Nephron (organoid): ENCODE data around the gene ATXN7L1.

Experiments used
- H3K27ac Mint-ChIP-seq, 3 experiments: 2 replicates each; pipeline ENCODE4 v1.8.0; 2020; ENCODE audit warnings: mixed read lengths in 3 of 3, mild to moderate bottlenecking in 2 of 3, moderate library complexity in 1 of 3
- H3K27me3 Mint-ChIP-seq: 2 replicates; pipeline ENCODE4 v1.8.0; 2021; ENCODE audit warnings: low read depth, mild to moderate bottlenecking, moderate library complexity, mixed read lengths
- H3K36me3 Mint-ChIP-seq: 2 replicates; pipeline ENCODE4 v1.8.0; 2020; ENCODE audit warnings: low read depth, mixed read lengths
- H3K4me1 Mint-ChIP-seq: 2 replicates; pipeline ENCODE4 v1.8.0; 2020; ENCODE audit warnings: mixed read lengths
- H3K4me3 Mint-ChIP-seq, 3 experiments: 2 replicates each; pipeline ENCODE4 v1.8.0; 2020; ENCODE audit warnings: mild to moderate bottlenecking in 3 of 3, mixed read lengths in 3 of 3, moderate library complexity in 2 of 3
- H3K9me3 Mint-ChIP-seq: 2 replicates; pipeline ENCODE4 v1.8.0; 2020; ENCODE audit warnings: mixed read lengths
- TF ChIP-seq, protein P1 (sequence below), 3 experiments: fragments of 200-600 bp; sonication (generic); IDR thresholded peaks; one replicate each; pipeline ENCODE4 v1.5.0; 2021; ENCODE audit warnings: antibody characterized with exemption in 3 of 3; ENCODE audit not compliant: unreplicated experiment in 3 of 3

The ATXN7L1 gene

GRCh38 chr7:105578496-105578895, 297.9 kb downstream of the ATXN7L1 start:
- no peak overlapping the region for H3K4me3 Mint-ChIP-seq
- TF ChIP-seq, protein P1, sequence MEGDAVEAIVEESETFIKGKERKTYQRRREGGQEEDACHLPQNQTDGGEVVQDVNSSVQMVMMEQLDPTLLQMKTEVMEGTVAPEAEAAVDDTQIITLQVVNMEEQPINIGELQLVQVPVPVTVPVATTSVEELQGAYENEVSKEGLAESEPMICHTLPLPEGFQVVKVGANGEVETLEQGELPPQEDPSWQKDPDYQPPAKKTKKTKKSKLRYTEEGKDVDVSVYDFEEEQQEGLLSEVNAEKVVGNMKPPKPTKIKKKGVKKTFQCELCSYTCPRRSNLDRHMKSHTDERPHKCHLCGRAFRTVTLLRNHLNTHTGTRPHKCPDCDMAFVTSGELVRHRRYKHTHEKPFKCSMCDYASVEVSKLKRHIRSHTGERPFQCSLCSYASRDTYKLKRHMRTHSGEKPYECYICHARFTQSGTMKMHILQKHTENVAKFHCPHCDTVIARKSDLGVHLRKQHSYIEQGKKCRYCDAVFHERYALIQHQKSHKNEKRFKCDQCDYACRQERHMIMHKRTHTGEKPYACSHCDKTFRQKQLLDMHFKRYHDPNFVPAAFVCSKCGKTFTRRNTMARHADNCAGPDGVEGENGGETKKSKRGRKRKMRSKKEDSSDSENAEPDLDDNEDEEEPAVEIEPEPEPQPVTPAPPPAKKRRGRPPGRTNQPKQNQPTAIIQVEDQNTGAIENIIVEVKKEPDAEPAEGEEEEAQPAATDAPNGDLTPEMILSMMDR (IDR thresholded peaks at IDR 0.05; ENCODE audit: unreplicated experiment in 3 of 3), result no peak
- H3K27me3 Mint-ChIP-seq, result no peaks in the 10 kb centered on the region
- H3K9me3 Mint-ChIP-seq, result peaks cover 8% of the 10 kb centered on the region
- peaks cover 9% of the 10 kb centered on the region for H3K36me3 Mint-ChIP-seq
- peaks cover 6% of the 10 kb centered on the region for H3K4me1 Mint-ChIP-seq
- no peak overlapping the region for H3K27ac Mint-ChIP-seq

DNA sequence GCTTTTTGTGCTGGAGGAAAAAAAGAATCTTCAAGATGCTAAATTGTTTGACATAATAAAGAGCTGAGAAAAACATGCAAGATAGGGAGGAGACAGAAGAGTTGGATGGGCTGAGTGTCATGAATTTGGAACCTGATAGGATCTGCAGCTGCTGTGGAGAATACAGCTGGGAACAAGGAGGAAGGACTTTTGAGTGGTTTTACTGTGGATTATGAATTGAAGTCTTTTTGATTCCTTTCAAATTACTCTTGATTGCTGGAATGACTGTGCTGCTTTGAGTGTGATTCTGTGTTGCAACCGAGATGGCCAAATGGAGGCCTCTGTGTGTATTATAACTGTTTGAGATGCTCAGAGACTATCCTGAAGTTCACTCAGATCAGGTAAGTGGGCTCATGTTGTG, 299.1 kb downstream of the ATXN7L1 start:
- H3K9me3 Mint-ChIP-seq, result peaks cover 2% of the 10 kb centered on the region
- H3K27ac Mint-ChIP-seq, result no peak overlapping the region
- H3K4me3 Mint-ChIP-seq, result no peak overlapping the region
- no peaks in the 10 kb centered on the region for H3K27me3 Mint-ChIP-seq
- peaks cover 6% of the 10 kb centered on the region for H3K4me1 Mint-ChIP-seq
- H3K36me3 Mint-ChIP-seq, result peaks cover 4% of the 10 kb centered on the region
- TF ChIP-seq, protein P1 (IDR thresholded peaks at IDR 0.05; ENCODE audit: unreplicated experiment in 3 of 3), result no peak

DNA sequence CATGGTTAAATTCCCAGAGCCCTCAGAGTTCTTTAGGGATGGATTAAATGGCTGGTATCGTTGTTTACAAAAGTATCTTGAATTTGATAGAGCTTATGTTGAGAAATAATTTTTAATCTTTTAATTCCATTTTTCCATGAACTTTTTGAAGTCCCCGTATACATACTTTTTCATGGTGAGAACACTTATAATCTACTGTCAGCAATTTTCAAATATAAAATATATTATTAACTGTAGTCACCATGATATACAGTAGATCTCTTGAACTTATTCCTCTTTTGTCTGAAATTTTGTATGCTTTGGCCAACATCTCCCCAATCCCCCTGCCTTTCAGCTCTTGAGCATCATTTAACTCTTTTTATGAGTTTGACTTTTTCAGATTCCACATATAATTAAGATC, 304.5 kb downstream of the ATXN7L1 start:
- H3K27ac Mint-ChIP-seq, result no peak overlapping the region
- H3K4me3 Mint-ChIP-seq, result no peak overlapping the region
- H3K4me1 Mint-ChIP-seq, result peaks cover under 1% of the 10 kb centered on the region
- TF ChIP-seq, protein P1 (IDR thresholded peaks at IDR 0.05; ENCODE audit: unreplicated experiment in 3 of 3), result no peak
- peaks cover 25% of the 10 kb centered on the region for H3K36me3 Mint-ChIP-seq
- no peaks in the 10 kb centered on the region for H3K27me3 Mint-ChIP-seq
- H3K9me3 Mint-ChIP-seq, result peaks cover 2% of the 10 kb centered on the region

GRCh38 chr7:105567821-105568220, 308.6 kb downstream of the ATXN7L1 start:
- TF ChIP-seq, protein P1 (IDR thresholded peaks at IDR 0.05; ENCODE audit: unreplicated experiment in 3 of 3), result no peak
- no peaks in the 10 kb centered on the region for H3K27me3 Mint-ChIP-seq
- no peak overlapping the region for H3K4me3 Mint-ChIP-seq
- no peak overlapping the region for H3K27ac Mint-ChIP-seq
- no peaks in the 10 kb centered on the region for H3K9me3 Mint-ChIP-seq
- H3K4me1 Mint-ChIP-seq, result no peaks in the 10 kb centered on the region
- H3K36me3 Mint-ChIP-seq, result peaks cover 43% of the 10 kb centered on the region

DNA sequence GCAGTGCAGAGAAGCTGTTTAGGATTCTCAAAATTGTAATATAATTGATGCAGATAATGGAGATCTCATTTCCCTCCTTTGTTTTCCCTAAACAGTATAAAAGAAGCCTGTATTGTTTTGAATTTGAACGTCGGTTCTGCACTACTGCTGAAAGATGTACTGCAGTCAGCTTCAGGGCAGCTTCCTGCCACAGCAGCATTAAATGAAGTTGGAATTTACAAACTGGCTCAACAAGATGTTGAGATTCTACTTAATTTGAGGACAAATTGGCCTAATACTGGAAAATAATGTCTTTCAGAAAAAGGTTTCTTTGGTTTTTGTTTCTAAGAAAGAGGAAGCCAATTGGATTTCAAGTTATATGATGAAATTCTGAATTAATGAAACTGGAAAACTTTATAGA, 309.4 kb downstream of the ATXN7L1 start:
- Mint-ChIP-seq H3K27ac (no peak overlapping the region), H3K36me3 (peaks cover 48% of the 10 kb centered on the region), H3K4me3 (no peak overlapping the region), H3K4me1 (no peaks in the 10 kb centered on the region), H3K27me3 (no peaks in the 10 kb centered on the region), H3K9me3 (no peaks in the 10 kb centered on the region)
- TF ChIP-seq, protein P1 (IDR thresholded peaks at IDR 0.05; ENCODE audit: unreplicated experiment in 3 of 3), result no peak

- H3K36me3 Mint-ChIP-seq, result peaks cover 52% of the 10 kb centered on the region
- TF ChIP-seq, protein P1 (IDR thresholded peaks at IDR 0.05; ENCODE audit: unreplicated experiment in 3 of 3), result no peak
- no peaks in the 10 kb centered on the region for H3K4me1 Mint-ChIP-seq
- H3K9me3 Mint-ChIP-seq, result no peaks in the 10 kb centered on the region
- no peak overlapping the region for H3K4me3 Mint-ChIP-seq
- no peaks in the 10 kb centered on the region for H3K27me3 Mint-ChIP-seq
- H3K27ac Mint-ChIP-seq, result no peak overlapping the region
Measured at GRCh38 chr7:105565190-105565589, 311.2 kb downstream of the ATXN7L1 start.
